Measurements from ENCODE around the gene FBXL14.

Gene FBXL14

DNA sequence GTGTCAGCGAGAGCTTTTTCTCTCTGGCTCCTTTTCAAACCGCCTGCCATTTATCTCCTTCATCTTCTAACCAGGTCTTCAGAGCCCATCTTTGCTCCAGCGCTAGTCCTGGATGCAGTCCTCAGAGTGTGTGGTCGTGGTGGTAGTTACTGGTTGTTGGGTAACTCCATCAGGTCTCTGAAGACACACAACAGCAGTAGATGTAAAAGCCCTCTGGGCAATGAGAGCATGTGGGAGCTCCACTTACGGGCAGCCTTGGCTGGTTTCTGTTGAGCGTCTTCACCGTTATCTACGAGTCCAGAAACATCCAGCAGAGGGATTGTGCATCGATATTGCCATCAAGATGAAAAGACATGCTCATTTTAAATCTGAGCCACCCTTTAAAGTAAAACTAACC is 61.2 kb downstream of the FBXL14 start:
- DNase-seq = no peak

DNA sequence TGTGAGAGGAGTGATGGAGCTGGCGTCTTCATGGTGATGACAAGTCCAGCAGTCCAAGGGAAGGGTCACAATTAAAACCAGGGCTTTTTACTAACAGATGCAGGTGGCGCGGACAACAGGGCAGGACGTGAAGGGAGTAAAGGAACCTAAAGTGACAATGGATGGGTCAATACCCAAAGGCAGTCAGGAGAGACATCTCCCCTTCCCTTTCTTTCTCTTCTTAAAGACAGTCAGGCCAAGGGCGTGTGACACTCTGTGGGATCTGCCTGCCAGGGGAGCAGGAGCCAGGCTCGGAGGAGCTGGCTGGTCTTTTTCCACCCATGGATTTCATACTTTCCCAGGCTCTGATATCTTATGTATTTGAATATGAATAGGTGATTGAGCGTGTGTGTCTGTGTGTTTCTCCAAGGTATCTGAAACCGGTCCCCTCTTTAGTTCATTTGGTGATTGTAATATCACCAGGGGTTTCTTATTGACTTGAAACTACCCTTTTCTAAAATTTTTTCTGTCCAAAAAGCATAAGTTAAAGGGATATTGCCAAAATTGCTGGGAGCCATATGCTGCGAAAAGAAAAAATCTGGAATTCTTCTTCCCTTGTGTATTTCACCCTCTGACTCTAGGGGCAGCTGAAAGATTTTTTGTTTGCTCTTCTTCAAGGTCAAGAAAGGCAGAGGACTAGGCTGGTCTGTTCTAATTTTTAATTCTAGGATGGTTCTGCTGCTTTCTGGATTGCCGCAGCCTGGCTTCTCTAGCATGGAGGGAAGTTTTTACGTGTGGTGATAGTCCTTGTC is 61.8 kb downstream of the FBXL14 start:
- no peak for DNase-seq

DNA sequence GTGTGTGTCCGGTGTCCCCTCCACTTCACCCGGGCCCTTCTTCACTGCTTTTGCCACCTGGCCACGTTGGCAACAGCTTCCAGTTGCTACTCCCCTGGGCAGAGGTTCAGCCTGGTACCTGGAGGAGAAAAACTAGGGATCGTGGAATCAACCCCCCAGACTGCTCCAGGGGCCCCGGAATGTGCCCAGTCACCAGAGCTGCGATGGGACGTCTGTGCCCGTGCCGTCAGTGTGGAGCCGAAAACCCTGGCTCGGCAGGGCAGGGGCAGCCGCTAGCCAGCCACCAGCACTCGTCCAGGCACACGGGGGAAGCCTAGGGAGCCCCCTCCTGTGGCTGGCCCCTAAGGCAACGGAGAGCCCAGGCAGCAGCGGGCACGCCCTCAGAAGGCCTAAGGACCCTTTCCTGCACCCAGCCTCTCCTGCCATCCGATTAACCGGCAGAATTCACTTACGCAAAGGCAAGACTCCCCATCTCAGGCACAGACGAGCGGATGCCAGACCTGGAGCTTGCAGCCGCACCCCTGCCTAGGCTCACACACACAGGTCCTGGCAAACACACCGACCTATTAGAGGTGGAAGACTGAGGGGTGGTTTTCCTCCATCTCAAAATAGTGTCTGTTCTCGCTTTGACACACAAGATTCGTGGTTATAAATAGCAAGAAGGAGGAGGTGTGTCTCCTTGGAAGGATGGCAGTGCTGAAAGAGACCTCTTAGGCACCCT is 62.6 kb downstream of the FBXL14 start:
- no peak for DNase-seq

DNA sequence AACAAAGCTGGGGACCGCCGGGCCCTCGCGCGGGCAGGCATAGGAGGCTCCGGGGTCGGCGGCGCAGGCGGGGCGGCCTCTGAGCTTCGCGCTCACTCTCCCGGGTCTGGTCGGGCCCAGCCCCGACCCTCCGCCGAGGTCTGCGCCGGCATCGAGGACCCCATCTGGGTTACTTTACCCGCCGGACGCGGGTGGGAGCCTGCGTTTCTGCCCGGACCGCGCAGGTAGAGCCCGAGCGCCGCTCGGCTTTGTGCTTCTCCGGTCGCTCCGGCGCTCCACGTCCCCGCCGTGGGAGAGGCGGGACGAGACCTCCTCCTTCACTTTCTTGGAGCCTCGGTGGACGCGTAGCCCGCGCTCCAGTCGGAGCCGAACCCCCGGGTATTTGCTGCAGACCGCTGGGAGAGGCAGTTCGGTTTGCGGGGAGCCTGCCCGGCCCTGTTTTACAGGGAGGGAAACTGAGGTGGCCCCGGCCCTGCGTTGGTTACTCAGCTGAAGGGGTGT is 63.2 kb downstream of the FBXL14 start:
- no peak for DNase-seq

DNA sequence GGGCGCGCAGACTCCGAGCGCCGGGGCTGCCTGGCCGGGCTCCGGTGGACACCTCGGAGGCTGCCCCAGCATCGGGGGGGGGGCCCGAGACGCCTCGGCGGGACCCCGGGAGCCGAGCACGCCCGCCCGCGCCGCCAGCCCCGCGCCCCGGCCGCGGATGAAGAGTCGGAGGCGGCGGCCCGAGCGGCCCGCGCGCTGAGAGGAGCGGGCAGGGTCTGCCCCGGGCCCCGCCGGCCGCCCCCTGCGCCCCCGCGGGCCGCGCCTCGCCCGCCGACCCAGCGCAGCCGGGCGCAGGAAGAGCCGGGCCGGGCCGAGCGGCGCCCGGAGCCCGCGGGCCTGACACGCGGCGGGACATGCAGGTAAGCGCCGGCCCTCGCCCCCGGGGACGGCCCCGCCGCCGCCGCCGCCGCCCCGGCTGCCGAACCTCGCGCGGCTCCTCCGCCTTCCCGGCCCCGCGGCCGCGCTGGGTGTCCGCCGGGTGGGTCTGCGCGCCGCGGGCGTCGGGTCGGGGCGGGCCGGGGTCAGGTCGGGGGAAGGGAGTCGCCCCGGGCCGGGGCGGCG is 63.7 kb downstream of the FBXL14 start:
- no peak for DNase-seq

DNA sequence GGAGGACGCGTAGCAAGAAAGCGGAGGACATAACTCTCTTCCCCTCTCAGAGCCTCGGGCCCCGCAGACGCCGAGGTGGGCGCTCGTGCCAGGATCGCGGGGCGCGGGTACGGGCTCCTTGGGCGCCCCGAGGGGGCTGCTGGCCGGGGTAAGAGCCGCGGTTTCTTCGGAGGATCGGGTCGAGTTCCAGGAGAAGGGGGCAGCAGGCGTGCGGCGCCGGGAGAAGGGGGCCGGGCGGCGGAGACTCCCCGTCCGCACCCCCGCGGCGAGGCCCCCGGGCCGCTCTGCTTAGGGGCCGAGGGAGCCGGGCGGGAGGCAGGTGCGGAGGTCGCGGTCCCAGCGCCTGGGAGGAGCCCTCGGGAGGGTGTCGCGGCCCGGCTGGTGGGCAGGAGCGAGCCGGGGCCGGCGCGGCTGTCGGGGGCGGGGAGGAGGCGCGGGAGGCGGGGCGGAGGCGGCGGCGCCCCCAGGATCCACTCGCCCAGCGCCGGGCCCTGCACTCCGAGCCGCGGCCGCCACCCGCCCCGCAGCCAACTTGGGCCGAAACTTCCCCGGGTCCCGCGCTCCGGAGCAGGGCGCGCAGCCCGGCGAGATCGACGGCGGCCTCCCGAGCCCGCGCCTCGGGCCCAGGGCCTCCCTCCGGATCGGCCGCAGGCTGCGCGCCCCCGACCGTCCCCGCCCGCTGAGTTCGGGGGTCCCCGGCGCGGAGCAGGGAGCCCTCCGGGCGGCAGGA is 64.4 kb downstream of the FBXL14 start:
- DNase-seq = no peak

DNA sequence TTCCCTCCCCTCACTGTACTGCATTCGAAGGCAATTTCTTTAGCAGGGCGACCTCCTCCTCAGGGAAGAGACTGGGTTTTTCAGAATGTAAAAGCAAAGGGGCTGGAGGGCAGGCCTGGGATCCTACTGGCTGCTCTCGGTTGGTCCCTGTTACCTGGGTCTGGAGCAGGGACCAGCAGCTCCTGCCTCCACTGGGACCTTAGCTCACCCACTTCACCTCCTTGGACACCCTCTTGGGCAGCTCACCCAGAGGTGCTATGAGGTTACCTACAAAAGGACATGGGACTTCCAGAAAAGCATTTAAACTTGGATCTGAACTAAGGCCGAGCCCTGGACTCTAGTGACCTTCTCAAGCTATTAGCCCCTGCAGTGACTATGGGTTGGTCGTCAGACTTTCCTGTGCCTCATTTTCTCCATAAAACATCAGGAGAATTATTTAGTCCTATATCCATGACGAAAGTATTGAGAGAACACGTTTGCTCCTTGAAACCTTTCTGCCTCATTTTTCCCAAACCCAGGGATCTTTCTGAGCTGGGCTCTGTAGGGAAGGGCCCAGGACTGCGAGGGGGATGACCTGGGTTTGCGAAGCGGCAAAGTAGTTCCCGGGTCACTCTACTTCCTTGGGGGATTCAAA is 65.0 kb downstream of the FBXL14 start:
- DNase-seq = no peak

DNA sequence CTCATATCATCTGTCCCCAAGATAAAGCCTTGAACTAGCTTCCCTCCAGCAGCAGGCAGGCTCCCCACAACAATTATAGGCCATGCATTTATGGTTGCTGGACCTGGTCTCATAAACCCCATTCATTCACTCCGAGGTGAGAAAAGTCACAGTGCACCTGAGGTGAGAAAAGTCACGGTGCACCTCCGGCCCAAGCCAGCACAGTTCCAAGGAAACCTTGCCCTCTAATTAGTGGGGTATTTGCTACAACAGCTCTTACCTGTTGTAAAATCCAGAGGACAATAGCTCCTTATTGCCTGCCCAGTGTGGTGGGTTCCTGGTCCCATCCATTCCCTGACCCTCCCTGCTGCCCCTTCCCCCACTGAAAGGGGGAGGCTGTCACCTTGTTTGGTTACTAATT is 65.6 kb downstream of the FBXL14 start:
- no peak for DNase-seq

DNA sequence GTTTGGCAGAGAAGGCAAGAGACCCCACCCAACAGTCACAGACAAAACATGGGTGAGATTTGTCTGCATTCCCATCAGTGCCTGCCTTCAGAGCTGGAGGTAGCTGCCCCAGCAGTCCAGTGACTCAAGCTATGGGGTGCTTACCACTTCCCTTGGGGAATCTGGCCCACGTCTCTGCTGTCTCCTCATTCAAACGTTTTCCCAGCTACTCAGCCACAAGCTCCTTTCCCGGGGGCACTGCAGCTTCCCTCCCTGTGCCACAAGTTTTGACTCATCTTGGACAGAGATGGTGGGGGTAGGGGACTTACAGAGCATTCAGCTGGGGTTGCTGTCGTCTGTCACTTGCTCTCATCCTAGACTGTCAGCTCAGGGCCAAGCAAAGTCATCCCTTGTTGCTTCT is 66.6 kb downstream of the FBXL14 start:
- DNase-seq = no peak

DNA sequence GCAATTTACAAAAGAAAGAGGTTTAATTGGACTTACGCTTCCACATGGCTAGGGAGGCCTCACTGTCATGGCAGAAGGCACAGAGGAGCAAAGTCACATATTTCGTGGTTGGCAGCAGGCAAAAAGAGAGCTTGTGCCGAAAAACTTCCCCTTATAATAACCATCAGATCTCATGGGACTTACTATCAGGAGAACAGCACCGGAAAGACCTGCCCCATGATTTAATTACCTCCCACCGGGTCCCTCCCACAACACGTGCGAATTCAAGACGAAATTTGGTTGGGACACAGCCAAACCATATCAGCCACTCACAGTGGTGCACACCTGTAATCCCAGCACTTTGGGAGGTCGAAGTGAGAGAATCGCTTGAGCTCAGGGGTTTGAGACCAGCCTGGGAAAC is 68.5 kb downstream of the FBXL14 start:
- DNase-seq = no peak

DNA sequence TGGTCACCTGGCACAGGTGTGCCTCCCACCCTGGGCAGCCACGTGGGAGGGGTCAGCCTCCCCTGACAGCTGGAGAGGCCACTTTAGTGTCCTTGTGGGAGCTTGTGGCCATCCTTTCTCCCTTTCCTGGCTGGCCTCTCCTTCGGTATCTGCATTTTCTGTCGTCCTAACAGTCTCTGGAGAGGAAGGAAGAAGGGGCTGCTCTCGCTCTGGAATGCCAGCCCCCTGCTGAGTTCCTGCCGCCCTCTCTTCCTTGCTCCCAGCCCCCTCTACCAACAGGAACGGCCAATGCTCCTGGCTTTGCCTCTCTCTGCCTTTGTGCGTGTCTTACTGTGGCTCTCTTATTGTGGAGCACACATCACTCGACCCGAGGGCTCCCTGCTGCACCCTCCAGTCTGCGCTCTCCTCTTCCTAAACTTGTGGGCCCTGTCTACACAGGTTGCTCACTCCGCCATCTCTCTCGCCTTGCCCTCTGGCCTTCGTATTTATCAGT is 70.8 kb downstream of the FBXL14 start:
- no peak for DNase-seq

DNA sequence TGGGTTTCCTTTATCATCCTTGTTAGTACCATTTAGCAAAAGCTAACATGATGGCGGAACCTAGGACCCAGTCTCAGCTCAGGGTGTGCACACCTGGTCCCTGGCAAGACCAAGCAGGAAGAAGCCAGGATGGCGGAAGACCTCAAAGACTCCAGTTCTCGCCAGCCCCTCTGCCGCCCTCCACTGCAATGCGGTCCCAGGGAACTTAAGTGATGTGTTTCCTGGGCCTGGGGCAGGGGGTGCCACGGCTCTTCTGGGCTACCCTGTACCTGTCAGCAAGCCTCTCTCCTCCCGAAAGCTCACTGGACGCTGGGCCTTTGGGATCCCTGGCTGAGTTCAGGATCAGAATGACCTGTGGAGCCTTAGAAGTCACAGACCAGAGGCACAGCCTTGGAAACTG is 71.3 kb downstream of the FBXL14 start:
- DNase-seq = no peak

DNA sequence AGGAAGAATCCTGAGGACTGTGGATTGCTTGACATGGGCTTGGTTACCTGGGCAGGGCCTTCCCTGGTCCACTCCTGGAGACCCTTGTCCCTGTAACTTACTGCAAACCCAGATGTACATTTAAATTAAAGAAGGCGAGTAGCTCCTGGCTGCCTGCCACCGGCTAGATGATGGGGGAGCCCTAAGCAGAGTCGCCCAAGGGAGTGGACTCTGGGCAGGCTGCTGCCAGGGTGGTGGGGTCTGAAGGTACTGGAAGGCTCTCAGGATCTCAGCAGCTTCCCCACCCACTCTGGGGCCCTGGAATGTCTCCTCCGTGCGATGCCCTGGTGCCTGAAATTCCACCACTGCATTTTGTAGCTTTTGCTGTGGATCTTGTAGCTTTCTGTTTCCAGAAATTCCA is 74.7 kb downstream of the FBXL14 start:
- no peak for DNase-seq

DNA sequence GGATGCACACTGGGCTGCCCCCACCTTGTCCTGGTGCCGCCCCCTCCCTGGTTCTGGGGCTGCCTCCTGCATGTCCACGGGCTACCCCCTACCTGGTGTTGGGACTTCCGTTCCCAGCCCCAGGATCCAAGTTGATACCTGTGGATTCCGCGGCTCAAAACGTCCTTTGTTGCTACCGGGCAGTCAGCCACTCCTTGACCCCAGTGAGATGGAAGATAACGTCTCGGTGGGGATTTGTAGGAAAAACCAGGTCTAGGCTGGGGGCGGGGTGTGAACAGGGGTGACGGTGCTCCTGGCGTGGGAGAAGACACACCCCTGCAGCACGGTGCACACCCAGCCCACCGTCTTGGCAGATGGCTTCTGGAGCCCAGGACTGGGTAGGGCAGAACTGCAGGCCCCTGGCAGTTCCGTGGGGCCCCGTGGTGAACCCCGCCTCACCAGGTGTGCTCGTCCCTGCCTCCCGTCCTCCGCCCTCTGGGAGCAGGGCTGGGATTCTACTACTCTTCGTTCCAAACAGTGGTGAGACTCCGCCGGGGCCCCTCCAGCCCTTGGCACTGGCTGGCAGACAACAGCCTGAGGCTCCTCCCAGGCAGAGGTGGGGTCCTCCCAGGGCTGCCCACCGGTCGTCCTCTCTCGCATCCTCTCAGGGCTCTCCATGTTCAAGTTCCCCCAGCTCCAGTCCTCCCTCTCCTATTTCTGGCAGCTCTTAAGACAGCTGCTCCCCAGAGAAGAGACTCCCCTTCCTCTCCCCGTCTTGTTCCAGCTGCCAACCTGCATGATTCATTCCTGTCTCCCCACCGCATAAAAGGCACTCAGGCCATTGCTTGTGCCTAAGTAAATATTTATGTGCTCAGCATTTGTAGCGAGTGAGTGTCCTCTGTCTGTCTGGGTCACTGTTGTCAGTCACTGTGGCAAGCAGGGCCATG is 75.5 kb downstream of the FBXL14 start:
- DNase-seq = no peak

DNA sequence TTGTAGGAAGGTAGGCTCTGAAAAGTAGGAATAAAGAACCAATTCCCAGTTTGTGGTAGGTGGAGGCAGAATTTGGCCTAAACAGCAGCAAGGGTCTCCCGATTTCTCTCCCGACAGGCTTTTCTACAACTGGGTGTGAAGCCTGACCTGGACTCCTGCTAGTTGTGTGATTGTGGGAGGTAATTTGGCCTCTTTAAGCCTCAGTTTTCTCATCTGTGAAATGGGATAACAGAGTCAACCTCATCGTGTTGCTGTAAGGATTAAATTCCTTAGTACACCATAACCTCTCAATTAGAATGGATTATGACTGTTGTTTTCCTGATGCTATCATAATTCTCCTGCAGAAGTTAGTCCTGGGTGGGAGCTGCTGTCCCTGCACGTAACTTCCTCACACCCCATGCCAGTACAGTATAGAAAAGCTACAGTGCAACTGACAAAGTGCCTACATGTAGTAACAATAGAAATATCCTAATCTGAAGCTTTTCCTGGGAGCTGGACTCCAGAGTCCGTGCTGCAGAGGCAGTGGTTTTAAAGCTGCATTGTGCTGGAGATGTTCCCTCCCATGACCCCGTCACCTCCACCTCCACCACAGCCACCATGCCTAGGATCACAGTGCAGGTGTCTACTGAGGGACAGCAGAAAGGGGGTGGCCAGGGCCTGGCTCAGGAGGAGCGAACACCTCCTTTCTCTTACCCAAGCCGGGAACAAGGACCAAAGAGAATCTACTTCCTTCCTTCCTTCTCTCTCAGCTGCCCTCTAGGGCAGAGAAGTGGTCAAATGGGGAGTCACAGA is 76.5 kb downstream of the FBXL14 start:
- DNase-seq = no peak

DNA sequence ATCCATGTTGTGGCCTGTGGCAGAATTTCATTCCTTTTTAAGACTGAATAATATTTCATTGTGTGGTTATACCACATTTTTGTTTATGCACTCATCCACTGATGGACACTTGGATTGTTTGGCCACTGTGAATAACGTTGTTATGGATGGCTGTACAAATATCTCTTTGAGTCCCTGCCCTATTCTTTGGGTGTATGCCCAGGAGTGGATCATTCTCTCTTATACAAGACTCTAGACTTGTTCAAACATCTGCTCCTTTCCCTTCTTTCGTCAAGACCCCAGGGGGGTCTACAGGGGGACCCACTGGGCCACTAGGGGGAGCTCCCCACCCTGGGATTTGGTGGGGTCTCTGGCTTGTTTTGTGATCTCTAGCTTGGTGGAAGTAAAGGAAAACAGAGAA is 77.4 kb downstream of the FBXL14 start:
- DNase-seq = no peak
